Right atrium auricular region (tissue), 2 donors: ENCODE data around the gene HAP1. TPM values are rescaled to one million over a fixed set of nuclear protein-coding genes. Genes with fewer than 3 reads are reported as not detected.

Experiments used
- DNase-seq: peaks from one replicate; pipeline ENCODE4 v3.0.0-alpha.2; 2019; ENCODE audit warnings: low spot score
- H3K27ac ChIP-seq, 2 donors: fragments of 200-600 bp; sonication (generic); 1 replicate in 1 of 2; 2 replicates in 1 of 2; pipeline ENCODE4 v1.5.1; 2016 to 2019
- H3K27me3 ChIP-seq, 2 donors: fragments of 200-600 bp; sonication (generic); one replicate each; pipeline versions ENCODE4 v1.5.1 to v1.6.0; 2017 to 2019
- H3K36me3 ChIP-seq: fragments of 200-600 bp; sonication (generic); one replicate; pipeline ENCODE4 v1.5.1; 2016
- H3K4me1 ChIP-seq, 2 donors: fragments of 200-600 bp; sonication (generic); one replicate each; pipeline versions ENCODE4 v1.5.1 to v1.6.0; 2017 to 2019
- H3K4me3 ChIP-seq, 2 donors: fragments of 200-600 bp; sonication (generic); 1 replicate in 1 of 2; 2 replicates in 1 of 2; pipeline ENCODE4 v1.5.1; 2017 to 2019; ENCODE audit warnings: mild to moderate bottlenecking in 1 of 2, moderate library complexity in 1 of 2
- H3K9me3 ChIP-seq, 2 donors: fragments of 200-600 bp; sonication (generic); one replicate each; pipeline ENCODE4 v1.5.1; 2019
- total RNA-seq, 2 donors: library from RNA; depleted of rRNA; stranded (reverse); fragments of >200 nt; gene quantifications; one replicate each; pipeline ENCODE4 v1.1.0, GENCODE V29; 2016
- TF ChIP-seq, protein P1 (sequence below), 2 donors: fragments of 200-600 bp; sonication (generic); IDR thresholded peaks; one replicate each; pipeline ENCODE4 v1.5.1; 2019; ENCODE audit warnings: antibody characterized with exemption in 2 of 2

HAP1 gene
- total RNA-seq, 2 donors from 2014 or later: 0.08 TPM; not detected in 1

DNA sequence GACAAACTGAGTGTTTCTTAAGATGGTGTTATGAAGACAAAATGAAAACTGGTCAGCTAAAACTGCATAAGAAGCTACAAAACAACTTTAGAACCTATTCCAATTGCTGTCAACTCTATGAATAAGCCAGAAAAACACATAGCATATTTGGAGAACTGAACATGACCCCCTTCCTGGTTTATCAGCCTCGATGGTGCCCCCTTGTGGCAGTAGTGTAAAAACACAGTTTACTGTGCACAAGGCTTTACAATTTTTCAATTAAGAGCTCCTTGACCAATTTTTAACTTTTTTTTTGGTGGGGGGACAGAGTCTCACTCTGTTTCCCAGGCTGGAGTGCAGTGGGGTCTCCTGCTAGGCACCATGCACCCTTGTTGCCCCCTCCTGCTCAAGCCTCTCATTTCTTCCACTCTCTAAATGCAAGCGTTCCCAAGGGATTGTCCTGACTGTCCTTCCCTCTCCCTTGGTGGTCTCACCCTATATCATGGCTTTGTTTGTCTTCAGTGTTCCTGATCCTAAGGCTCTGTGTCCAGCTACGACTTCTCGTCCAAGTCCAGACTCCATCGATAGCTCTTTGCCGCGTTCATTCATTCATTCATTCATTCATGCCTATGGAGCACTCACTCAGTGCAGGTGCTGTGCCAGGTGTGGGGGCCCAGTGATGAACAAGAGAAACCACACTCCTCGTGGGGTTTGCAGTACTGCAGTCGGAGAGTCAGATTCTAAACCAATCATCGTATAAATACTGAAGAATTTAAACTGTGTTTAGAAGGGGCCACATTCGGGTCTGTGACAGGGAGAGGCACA, 38.3 kb downstream of the HAP1 start:
- H3K36me3 ChIP-seq: peaks cover 45% of the 10 kb centered on the region
- TF ChIP-seq, protein P1, sequence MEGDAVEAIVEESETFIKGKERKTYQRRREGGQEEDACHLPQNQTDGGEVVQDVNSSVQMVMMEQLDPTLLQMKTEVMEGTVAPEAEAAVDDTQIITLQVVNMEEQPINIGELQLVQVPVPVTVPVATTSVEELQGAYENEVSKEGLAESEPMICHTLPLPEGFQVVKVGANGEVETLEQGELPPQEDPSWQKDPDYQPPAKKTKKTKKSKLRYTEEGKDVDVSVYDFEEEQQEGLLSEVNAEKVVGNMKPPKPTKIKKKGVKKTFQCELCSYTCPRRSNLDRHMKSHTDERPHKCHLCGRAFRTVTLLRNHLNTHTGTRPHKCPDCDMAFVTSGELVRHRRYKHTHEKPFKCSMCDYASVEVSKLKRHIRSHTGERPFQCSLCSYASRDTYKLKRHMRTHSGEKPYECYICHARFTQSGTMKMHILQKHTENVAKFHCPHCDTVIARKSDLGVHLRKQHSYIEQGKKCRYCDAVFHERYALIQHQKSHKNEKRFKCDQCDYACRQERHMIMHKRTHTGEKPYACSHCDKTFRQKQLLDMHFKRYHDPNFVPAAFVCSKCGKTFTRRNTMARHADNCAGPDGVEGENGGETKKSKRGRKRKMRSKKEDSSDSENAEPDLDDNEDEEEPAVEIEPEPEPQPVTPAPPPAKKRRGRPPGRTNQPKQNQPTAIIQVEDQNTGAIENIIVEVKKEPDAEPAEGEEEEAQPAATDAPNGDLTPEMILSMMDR (IDR thresholded peaks at IDR 0.05): peak; percentile 69 to 87
- H3K27ac ChIP-seq: peak overlapping the region in 1 of 2 donors; percentile 60

DNA sequence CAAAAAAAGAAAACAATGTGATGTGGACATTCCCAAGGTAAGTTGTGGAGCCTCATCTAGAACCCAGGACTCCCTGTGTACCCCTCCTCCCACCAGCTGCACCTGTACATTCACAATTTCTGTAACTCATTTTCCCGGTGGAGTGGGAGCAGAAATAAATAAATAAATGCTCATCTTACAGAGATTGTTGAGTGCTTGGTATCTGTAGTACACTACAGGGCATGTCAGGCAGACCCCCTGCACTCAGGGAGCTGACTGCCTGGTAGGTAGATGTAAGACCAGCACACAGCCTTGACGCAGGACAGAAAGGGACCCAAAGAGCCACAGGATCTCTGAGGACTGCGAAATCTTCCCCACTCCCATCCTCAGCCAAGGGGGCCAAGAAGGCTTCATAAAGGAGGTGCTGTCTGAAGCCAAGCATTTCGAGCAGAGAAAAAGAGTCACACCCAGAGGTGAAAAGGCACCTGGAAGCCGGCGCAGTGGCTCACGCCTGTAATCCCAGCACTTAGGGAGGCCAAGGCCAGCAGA, 39.2 kb downstream of the HAP1 start:
- no peak overlapping the region for H3K27ac ChIP-seq
- H3K4me3 ChIP-seq: no peak overlapping the region
- no peaks in the 10 kb centered on the region for H3K9me3 ChIP-seq
- DNase-seq: no peak
- H3K4me1 ChIP-seq: peaks cover 0 to 40% of the 10 kb centered on the region in 2 donors
- H3K27me3 ChIP-seq: no peaks in the 10 kb centered on the region
- TF ChIP-seq, protein P1 (IDR thresholded peaks at IDR 0.05): no peak
- peaks cover 55% of the 10 kb centered on the region for H3K36me3 ChIP-seq

More for the DNA sequence above, 38.3 kb downstream of the HAP1 start:
- H3K27me3 ChIP-seq: no peaks in the 10 kb centered on the region
- H3K4me1 ChIP-seq: peaks cover 0 to 30% of the 10 kb centered on the region in 2 donors
- DNase-seq: no peak
- H3K4me3 ChIP-seq: no peak overlapping the region
- H3K9me3 ChIP-seq: no peaks in the 10 kb centered on the region

DNA sequence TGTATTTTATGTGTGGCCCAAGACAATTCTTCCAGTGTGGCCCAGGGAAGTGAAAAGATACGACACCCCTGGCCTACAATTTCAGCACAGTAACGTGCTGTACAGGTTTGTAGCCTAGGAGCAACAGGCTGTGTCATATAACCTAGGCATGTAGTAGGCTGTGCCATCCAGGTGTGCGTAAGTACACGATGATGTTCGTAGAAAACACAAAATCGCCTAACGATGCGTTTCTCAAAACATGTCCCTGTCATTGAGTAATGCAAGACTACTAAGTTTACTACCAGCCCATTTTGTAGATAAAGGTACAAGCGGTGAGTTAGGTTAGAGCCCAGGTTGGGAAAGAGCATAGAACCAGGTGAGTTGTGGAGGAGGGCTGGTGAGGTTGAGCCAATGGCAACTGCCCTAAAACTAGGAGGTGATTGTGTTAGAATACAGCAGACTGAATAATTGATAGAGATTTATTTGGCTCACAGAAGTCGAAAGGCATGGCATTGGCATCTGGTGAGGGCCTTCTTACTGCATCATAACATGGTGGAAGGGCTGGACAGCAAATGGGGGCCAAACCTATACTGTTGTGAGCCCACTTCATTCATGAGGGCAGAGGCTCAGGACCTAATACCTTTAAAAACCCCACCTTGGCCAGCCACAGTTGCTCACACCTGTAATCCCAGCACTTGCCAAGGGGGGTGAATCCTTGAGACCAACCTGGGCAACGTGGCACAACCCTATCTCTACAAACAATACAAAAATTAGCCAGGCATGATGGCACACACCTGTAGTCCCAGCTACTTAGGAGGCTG, 41.5 kb downstream of the HAP1 start:
- no peak for DNase-seq
- no peaks in the 10 kb centered on the region for H3K27me3 ChIP-seq
- no peak overlapping the region for H3K4me3 ChIP-seq
- TF ChIP-seq, protein P1 (IDR thresholded peaks at IDR 0.05): no peak
- H3K27ac ChIP-seq: no peak overlapping the region
- H3K4me1 ChIP-seq: peaks cover 0 to 48% of the 10 kb centered on the region in 2 donors
- H3K9me3 ChIP-seq: no peaks in the 10 kb centered on the region
- H3K36me3 ChIP-seq: peaks cover 64% of the 10 kb centered on the region

DNA sequence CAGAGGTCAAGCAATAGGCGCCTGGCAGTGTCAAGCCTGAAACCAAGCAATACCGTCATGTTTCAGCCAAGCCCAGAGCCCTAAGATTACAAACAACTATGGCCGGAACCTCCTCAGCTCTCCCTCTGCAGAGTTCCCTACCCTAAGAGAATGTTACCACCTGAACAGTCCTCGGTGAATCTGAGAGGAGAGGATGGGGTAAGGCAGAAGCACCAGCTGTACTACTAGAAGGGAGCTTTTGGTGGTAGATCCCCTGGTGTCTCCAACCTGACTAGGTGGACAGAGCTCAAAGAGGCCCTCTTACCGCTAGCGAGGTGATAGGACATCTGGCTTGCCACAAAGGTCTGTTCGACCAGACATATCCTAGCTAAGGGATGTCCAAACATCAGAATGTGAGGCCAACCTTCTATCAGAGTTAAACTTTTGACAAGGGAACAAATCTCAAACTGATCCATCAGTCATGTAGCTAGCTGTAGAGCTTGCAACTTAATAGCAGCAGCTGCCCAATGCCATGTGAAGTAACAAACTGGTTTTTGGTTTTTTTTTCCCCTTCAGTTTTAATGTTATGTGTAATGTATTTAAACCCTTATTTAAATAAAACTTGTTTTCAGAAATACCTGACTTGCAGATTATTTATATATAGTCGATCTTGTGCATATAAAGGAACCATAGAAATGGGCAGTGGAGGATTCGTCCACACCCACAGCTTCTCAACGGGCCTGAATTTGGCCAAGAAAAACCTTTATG, 43.2 kb downstream of the HAP1 start:
- H3K9me3 ChIP-seq: no peaks in the 10 kb centered on the region
- H3K27ac ChIP-seq: no peak overlapping the region
- no peaks in the 10 kb centered on the region for H3K27me3 ChIP-seq
- H3K4me1 ChIP-seq: peaks cover 0 to 38% of the 10 kb centered on the region in 2 donors
- H3K4me3 ChIP-seq: no peak overlapping the region
- peaks cover 64% of the 10 kb centered on the region for H3K36me3 ChIP-seq
- TF ChIP-seq, protein P1 (IDR thresholded peaks at IDR 0.05): no peak
- DNase-seq: no peak

DNA sequence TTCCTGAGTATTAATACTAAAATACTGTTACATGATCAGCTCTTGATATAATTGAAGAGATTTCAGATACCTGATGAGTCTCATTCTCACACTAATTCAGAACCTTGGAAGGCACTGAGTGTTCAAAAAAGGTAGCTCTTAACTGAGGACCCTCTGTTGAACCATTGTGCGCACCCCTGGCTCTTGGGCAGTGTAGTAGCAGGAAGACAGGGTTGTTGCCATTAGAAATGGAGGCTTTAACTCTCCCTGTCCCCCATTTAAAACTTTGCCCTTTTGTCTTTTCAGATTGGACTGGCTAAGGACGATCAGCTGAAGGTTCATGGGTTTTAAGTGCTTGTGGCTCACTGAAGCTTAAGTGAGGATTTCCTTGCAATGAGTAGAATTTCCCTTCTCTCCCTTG, 43.9 kb downstream of the HAP1 start:
- H3K4me1 ChIP-seq: peaks cover 0 to 30% of the 10 kb centered on the region in 2 donors

More for the DNA sequence above, 43.9 kb downstream of the HAP1 start:
- peaks cover 62% of the 10 kb centered on the region for H3K36me3 ChIP-seq
- DNase-seq: no peak
- no peaks in the 10 kb centered on the region for H3K9me3 ChIP-seq
- H3K27ac ChIP-seq: peak overlapping the region; percentile 100
- H3K27me3 ChIP-seq: no peaks in the 10 kb centered on the region
- peak overlapping the region; percentile 92 to 99 for H3K4me3 ChIP-seq
- TF ChIP-seq, protein P1 (IDR thresholded peaks at IDR 0.05): no peak
